Esophagus squamous epithelium (tissue), 5 donors: ENCODE measurements around the gene TCN2. TPM values are rescaled to one million over a fixed set of nuclear protein-coding genes. Genes with fewer than 3 reads are reported as not detected.
A peak's percentile ranks its signal among the peaks of the same experiment; 100 is the strongest.

Source experiments
- DNase-seq: peaks from one replicate; lab custom pipeline; 2025; lab: John Stamatoyannopoulos, UW
- H3K27ac ChIP-seq, 4 donors: fragments of 200-600 bp; sonication (generic); one replicate each; pipeline ENCODE4 v1.5.1; 2016 to 2019; ENCODE audit warnings: mild to moderate bottlenecking in 1 of 4
- H3K27me3 ChIP-seq, 4 donors: fragments of 200-600 bp; sonication (generic); 1 replicate in 3 of 4; 2 replicates in 1 of 4; pipeline versions ENCODE4 v1.5.1 to v1.6.0; 2017 to 2021; ENCODE audit warnings: antibody characterized with exemption in 1 of 4
- H3K36me3 ChIP-seq, 3 donors: fragments of 200-600 bp; sonication (generic); one replicate each; pipeline ENCODE4 v1.5.1; 2016 to 2019
- H3K4me1 ChIP-seq, 3 donors: fragments of 200-600 bp; sonication (generic); one replicate each; pipeline ENCODE4 v1.5.1; 2017 to 2019
- H3K4me3 ChIP-seq, 4 donors: fragments of 200-600 bp; sonication (generic); 1 replicate in 3 of 4; 2 replicates in 1 of 4; pipeline ENCODE4 v1.5.1; 2016 to 2019; ENCODE audit warnings: mild to moderate bottlenecking in 2 of 4, moderate library complexity in 1 of 4
- H3K9me3 ChIP-seq, 3 donors: fragments of 200-600 bp; sonication (generic); one replicate each; pipeline ENCODE4 v1.5.1; 2016 to 2019
- POLR2A ChIP-seq, 4 donors: fragments of 450-650 bp; IDR thresholded peaks; one replicate each; pipeline ENCODE4 v1.6.1; 2017; ENCODE audit warnings: antibody characterized with exemption in 4 of 4, mild to moderate bottlenecking in 4 of 4, moderate library complexity in 3 of 4
- WGBS, 2 donors: methylation state at CpG; one replicate each; pipeline ENCODE4 v1.1.5; 2018; 5-methylcytosine and 5-hydroxymethylcytosine counted together
- intact Hi-C: fragments of 100-400 bp; cut with DNase I; formaldehyde crosslinking; loops from one replicate; pipeline ENCODE4 v1.15.0; 2022
- total RNA-seq, 4 donors: library from RNA; depleted of rRNA; stranded (reverse); fragments of >200 nt; gene quantifications; one replicate each; pipeline ENCODE4 v1.1.0, GENCODE V29; 2016
- TF ChIP-seq, protein P1 (sequence below), 6 experiments: fragments of 450-650 bp in 4 of 6; fragments of 200-600 bp in 2 of 6; sonication (generic) in 2 of 6; IDR thresholded peaks; one replicate each; pipeline ENCODE4 v1.5.1; 2016 to 2019; ENCODE audit warnings: antibody characterized with exemption in 6 of 6, mild to moderate bottlenecking in 4 of 6, moderate library complexity in 4 of 6
- donor health status: DM: yes; HTN: yes; CAD: no.

The TCN2 gene
- total RNA-seq, 4 donors from 2014 or later: 1.9 to 20.4 (median 10.4) TPM

DNA sequence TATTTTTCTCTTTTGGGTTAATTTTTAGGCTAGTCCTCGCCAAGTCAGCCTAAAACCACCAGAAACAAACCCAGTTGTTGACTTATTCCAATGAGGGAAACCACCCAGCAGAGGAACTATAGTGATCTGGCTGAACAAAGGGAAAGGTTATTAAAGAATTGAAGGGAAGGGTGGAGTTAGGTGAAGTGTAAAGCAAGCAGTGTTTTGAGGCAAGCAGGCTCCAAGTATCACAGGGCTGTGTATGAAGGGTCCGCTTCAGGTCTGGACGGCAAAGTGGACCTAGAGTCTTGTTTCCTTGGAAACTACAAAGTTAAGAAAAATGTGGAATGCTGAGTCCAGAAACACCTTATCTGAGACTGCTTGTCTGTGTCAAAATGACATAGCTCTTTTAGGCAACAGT is 3.2 kb upstream of the TCN2 start:
- Histone ChIP-seq H3K27me3 (no peaks in the 10 kb centered on the region), H3K4me3 (no peak overlapping the region), H3K36me3 (no peaks in the 10 kb centered on the region), H3K4me1 (peaks cover 17 to 36% (median 21%) of the 10 kb centered on the region in 3 donors), H3K9me3 (no peaks in the 10 kb centered on the region), H3K27ac (no peak overlapping the region)
- TF ChIP-seq, protein P1, sequence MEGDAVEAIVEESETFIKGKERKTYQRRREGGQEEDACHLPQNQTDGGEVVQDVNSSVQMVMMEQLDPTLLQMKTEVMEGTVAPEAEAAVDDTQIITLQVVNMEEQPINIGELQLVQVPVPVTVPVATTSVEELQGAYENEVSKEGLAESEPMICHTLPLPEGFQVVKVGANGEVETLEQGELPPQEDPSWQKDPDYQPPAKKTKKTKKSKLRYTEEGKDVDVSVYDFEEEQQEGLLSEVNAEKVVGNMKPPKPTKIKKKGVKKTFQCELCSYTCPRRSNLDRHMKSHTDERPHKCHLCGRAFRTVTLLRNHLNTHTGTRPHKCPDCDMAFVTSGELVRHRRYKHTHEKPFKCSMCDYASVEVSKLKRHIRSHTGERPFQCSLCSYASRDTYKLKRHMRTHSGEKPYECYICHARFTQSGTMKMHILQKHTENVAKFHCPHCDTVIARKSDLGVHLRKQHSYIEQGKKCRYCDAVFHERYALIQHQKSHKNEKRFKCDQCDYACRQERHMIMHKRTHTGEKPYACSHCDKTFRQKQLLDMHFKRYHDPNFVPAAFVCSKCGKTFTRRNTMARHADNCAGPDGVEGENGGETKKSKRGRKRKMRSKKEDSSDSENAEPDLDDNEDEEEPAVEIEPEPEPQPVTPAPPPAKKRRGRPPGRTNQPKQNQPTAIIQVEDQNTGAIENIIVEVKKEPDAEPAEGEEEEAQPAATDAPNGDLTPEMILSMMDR (IDR thresholded peaks at IDR 0.05): no peak
- no peak for TF ChIP-seq POLR2A (IDR thresholded peaks at IDR 0.05)
- WGBS, 2 donors: 54 to 73% methylated on average over 3 of the region's 3 CpGs
- intact Hi-C loops: no loop called here
- DNase-seq: no peak

DNA sequence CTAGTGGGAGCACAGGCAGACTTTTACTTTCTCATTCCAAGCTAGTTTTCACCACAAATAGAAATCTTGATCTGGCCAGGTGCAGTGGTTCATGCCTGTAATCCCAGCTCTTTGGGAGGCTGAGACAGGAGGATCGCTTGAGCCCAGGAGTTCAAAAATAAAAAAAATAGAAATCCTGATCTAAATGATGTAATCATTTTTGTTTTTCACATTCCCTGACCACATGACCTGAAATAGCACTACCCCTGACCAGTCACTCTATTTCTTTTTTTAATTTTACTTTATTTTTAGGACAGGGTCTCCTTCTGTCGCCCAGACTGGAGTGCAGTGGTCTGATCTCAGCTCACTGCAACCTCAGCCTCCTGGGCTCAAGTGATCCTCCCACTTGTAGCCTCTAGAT is 2.3 kb upstream of the TCN2 start:
- WGBS, 2 donors: 81 to 95% methylated on average over 2 of the region's 2 CpGs
- no peak for TF ChIP-seq POLR2A (IDR thresholded peaks at IDR 0.05)
- TF ChIP-seq, protein P1 (IDR thresholded peaks at IDR 0.05): no peak
- no peaks in the 10 kb centered on the region for H3K27me3 ChIP-seq
- intact Hi-C loops: loop anchor here (5.0 kb wide), 1 partner anchor 332 kb away; no protein-coding TSS in a partner anchor
- no peaks in the 10 kb centered on the region for H3K36me3 ChIP-seq
- peaks cover 24 to 46% (median 30%) of the 10 kb centered on the region in 3 donors for H3K4me1 ChIP-seq
- DNase-seq: no peak
- no peaks in the 10 kb centered on the region for H3K9me3 ChIP-seq
- H3K27ac ChIP-seq: no peak overlapping the region
- no peak overlapping the region for H3K4me3 ChIP-seq

DNA sequence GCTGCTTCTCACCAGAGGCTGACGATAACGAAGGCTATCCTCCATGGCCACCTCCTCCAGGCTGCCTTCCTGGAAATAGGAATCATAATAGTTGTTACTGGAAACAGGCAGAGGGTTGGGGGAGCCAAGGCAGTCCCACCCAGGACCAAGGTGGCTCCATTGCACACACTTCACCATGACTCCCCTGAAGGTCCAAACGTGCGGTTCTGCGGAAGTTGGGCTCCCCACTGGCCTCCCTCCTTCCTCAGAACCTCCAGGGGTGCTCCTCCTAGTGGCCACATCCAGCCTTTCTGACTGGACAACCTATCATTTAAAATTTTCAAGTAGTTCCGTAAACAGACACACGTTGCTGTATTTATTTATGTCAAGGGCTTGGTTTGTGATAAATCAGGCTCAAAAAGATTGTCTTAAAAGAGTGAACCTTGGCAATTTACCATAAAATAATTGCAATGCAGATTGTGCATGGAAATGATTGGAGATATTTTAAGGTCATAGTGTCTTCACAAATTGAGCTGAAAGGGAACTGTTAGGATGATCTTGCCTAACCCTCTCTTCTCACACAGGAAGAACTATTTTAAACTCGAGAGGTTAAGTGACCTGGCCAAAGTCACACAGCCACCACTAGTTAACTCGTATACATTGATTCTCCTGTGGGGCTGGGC is 1.4 kb upstream of the TCN2 start:
- Histone ChIP-seq H3K27me3 (no peaks in the 10 kb centered on the region), H3K9me3 (no peaks in the 10 kb centered on the region), H3K27ac (peak overlapping the region in 3 of 4 donors; percentile 32 to 77 (median 75)), H3K36me3 (no peaks in the 10 kb centered on the region), H3K4me3 (peak overlapping the region in 3 of 4 donors; percentile 51 to 76 (median 52)), H3K4me1 (peaks cover 27 to 50% (median 32%) of the 10 kb centered on the region in 3 donors)
- intact Hi-C loops: loop anchor here (5.0 kb wide), 1 partner anchor 333 kb away; no protein-coding TSS in a partner anchor
- 24 to 38% methylated on average over 9 of the region's 9 CpGs for WGBS, 2 donors
- TF ChIP-seq, protein P1 (IDR thresholded peaks at IDR 0.05): peak; percentile 33 to 71 (median 60)
- TF ChIP-seq POLR2A (IDR thresholded peaks at IDR 0.05): no peak
- no peak for DNase-seq

DNA sequence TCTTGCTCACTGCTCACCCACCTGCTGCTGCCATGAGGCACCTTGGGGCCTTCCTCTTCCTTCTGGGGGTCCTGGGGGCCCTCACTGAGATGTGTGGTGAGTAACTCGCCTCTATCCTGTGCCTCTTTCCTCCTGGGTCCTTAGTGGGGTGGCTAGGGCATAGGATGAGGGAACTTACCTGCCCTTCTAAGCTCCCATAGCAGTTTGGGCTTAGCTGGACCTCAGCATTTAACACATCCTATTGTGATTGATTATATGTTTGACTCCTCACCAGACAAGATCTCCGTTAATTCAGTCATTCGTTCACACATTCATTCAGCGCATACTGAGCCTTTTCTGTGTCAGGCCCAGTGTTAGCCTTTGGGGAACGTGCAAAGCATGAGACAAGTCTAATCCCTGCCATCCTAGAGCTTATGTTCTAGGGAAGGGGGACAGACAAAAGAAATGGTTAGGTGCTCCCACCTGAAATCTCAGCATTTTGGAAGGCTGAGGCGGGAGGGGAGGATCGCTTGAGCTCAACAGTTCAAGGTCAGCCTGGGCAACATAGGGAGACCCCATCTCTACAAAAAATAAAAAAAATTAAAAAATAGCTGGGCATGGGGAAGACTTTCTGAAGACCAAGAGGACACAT is 441 bp downstream of the TCN2 start:
- Histone ChIP-seq H3K4me3 (peak overlapping the region; percentile 37 to 76 (median 52)), H3K9me3 (no peaks in the 10 kb centered on the region), H3K27me3 (no peaks in the 10 kb centered on the region), H3K4me1 (peaks cover 27 to 50% (median 32%) of the 10 kb centered on the region in 3 donors), H3K27ac (peak overlapping the region; percentile 55 to 87 (median 76)), H3K36me3 (peaks cover 0 to 6% (median 0%) of the 10 kb centered on the region in 3 donors)
- WGBS, 2 donors: 89 to 90% methylated on average over 6 to 7 of the region's 7 CpGs
- DNase-seq: no peak
- intact Hi-C loops: loop anchor here (5.0 kb wide), 1 partner anchor 335 kb away; no protein-coding TSS in a partner anchor
- TF ChIP-seq POLR2A (IDR thresholded peaks at IDR 0.05): no peak
- TF ChIP-seq, protein P1 (IDR thresholded peaks at IDR 0.05): no peak

DNA sequence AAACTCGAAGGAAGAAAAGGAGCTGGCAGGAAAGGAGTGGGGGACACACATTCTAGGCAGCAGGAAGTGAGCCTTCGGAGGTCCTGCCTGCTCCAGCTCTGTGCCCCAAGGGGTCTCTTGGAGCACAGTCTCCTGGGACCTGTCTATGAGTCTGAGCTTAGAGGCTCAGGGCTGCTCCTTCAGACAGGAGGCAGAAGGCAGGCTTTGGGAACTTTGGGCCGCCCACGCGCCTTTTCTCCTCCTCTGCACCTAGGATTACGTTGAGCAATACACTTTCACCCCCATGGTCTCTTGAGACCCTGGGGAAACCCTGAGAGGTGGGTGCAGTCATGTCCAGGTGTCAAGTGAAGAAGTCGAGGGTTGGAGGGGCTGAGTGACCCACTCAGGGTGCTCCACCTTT is 965 bp downstream of the TCN2 start:
- Histone ChIP-seq H3K27me3 (no peaks in the 10 kb centered on the region), H3K9me3 (no peaks in the 10 kb centered on the region), H3K4me3 (peak overlapping the region in 3 of 4 donors; percentile 51 to 76 (median 52)), H3K27ac (peak overlapping the region in 3 of 4 donors; percentile 75 to 77 (median 77)), H3K36me3 (peaks cover 0 to 11% (median 0%) of the 10 kb centered on the region in 3 donors), H3K4me1 (peaks cover 27 to 50% (median 32%) of the 10 kb centered on the region in 3 donors)
- intact Hi-C loops: loop anchor here (5.0 kb wide), 1 partner anchor 336 kb away; no protein-coding TSS in a partner anchor
- no peak for TF ChIP-seq POLR2A (IDR thresholded peaks at IDR 0.05)
- TF ChIP-seq, protein P1 (IDR thresholded peaks at IDR 0.05): no peak
- 70 to 77% methylated on average over 4 to 7 of the region's 7 CpGs for WGBS, 2 donors
- no peak for DNase-seq
